ENCODE data around the gene ABCA7. TPM values are rescaled to one million over a fixed set of nuclear protein-coding genes. Genes with fewer than 3 reads are reported as not detected.

Gene ABCA7
- polyA plus RNA-seq, 1 donor from 2014 or later, result 51.8 TPM

DNA sequence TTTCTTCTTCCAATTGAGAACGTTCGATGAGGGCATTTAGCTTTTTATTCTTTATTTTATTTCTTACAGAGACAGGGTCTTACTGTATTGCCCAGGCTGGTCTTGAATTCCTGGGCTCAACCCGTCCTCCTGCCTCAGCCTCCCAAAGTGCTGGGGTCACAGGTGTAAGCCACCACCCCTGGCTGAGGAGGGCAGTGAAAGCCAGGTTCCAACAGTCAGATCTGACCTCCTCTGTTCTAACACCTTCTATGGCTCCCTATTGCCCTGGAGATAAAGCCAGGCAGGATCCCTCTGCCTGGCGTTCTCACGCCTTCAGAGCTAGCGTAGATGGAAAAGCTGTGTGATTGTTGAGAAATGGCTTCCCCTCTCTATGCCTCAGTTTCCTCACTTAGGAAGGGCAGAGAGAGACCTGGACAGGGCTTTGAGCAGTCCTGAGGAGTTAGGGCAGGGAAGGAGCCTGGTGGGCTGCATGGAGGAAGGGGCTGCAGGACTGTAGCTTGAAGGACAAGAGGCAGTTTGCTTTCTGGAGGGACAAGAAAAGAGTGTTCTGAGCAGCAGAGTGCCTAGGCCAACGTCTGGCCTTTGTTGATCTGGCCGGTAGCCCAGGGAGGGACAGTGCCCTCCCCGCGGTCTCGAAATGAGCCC, 32.6 kb downstream of the ABCA7 start:
- Histone ChIP-seq H2AFZ (ENCODE audit: low read depth, low read length) (no peak overlapping the region), H3K4me3 (ENCODE audit: low read length) (no peak overlapping the region), H3K9ac (ENCODE audit: low read length) (no peak overlapping the region), H3K79me2 (replicated peaks; ENCODE audit: insufficient read depth, low read length) (no peaks in the 10 kb centered on the region), H3K4me2 (ENCODE audit: low read length) (no peak overlapping the region), H3K9me3 (ENCODE audit: low read length) (no peaks in the 10 kb centered on the region), H3K27ac (ENCODE audit: low read length) (no peak overlapping the region), H3K36me3 (ENCODE audit: insufficient read depth, low read length) (no peaks in the 10 kb centered on the region), H3K27me3 (ENCODE audit: insufficient read depth, low read depth, low read length) (peaks cover 41% of the 10 kb centered on the region), H3F3A (ENCODE audit: insufficient read depth, low read length, poor library complexity, severe bottlenecking) (no peaks in the 10 kb centered on the region), H3K9me2 (ENCODE audit: insufficient read depth, low read length) (no peaks in the 10 kb centered on the region), H4K20me1 (ENCODE audit: insufficient read depth) (no peaks in the 10 kb centered on the region)
- TF ChIP-seq TAF1 (IDR thresholded peaks at IDR 0.05; ENCODE audit: low read depth) (no peak), RAD21 (conservative IDR thresholded peaks at IDR 0.05) (no peak), EP300 (conservative IDR thresholded peaks at IDR 0.05; ENCODE audit: poor library complexity, severe bottlenecking) (no peak), POLR2AphosphoS5 (IDR thresholded peaks at IDR 0.05) (no peak), EZH2 (IDR thresholded peaks at IDR 0.05; ENCODE audit: borderline replicate concordance, insufficient read depth, low read length, poor library complexity, severe bottlenecking) (no peak), MXI1 (conservative IDR thresholded peaks at IDR 0.05; ENCODE audit: poor library complexity, severe bottlenecking) (no peak), CTCF (IDR thresholded peaks at IDR 0.05; ENCODE audit: poor library complexity, severe bottlenecking) (no peak), REST (IDR thresholded peaks at IDR 0.05; ENCODE audit: borderline replicate concordance) (no peak), SMC3 (conservative IDR thresholded peaks at IDR 0.05; ENCODE audit: poor library complexity) (no peak)

DNA sequence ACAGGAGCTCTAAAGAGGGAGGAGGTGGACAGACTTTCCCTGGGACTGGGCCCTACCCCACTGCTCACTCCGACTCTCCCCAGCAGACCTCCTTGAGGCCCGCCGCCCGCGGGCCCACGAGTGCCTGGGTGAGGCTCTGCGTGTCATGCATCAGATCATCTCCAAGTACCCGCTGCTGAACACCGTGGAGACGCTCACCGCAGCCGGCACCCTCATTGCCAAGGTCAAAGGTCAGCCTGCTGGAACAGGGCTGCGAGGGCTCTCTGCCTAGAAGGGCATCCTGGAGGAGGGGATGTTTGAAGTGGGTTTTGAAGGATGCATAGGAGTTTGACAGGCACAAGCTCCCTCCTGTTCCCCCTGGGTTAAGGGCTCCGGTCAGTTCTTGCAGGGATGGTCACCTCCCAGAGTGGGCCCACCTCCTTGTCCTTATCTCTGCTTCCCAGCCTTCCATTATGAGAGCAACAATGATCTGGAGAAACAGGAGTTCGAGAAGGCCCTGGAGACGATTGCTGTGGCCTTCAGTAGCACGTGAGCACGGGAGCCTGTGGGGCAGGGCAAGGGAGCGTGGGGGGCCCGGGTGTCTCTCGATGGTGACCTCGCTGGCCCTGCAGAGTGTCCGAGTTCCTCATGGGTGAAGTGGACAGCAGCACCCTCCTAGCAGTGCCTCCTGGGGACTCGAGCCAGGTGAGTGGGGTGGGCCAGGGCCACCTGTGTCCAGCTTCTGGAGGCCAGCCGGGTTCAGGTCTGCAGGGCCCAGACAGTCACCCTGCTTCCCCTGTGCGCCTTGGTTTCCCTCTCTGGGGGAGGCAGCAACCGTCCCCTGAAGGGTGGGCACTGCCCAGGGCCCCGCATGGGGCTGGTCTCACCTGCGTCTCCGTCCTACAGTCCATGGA, 33.4 kb downstream of the ABCA7 start:
- no peaks in the 10 kb centered on the region for H4K20me1 ChIP-seq (ENCODE audit: insufficient read depth)
- TF ChIP-seq EP300 (conservative IDR thresholded peaks at IDR 0.05; ENCODE audit: poor library complexity, severe bottlenecking) (no peak), MXI1 (conservative IDR thresholded peaks at IDR 0.05; ENCODE audit: poor library complexity, severe bottlenecking) (no peak)
- no peak overlapping the region for H3K4me2 ChIP-seq (ENCODE audit: low read length)
- H3K4me3 ChIP-seq (ENCODE audit: low read length), result no peak overlapping the region
- H3K9me2 ChIP-seq (ENCODE audit: insufficient read depth, low read length), result no peaks in the 10 kb centered on the region
- no peaks in the 10 kb centered on the region for H3K36me3 ChIP-seq (ENCODE audit: insufficient read depth, low read length)
- peaks cover 38% of the 10 kb centered on the region for H3K27me3 ChIP-seq (ENCODE audit: insufficient read depth, low read depth, low read length)
- H3K79me2 ChIP-seq (replicated peaks; ENCODE audit: insufficient read depth, low read length), result no peaks in the 10 kb centered on the region
- H3K9me3 ChIP-seq (ENCODE audit: low read length), result no peaks in the 10 kb centered on the region
- H2AFZ ChIP-seq (ENCODE audit: low read depth, low read length), result no peak overlapping the region
- no peak overlapping the region for H3K27ac ChIP-seq (ENCODE audit: low read length)
- H3F3A ChIP-seq (ENCODE audit: insufficient read depth, low read length, poor library complexity, severe bottlenecking), result no peaks in the 10 kb centered on the region
- no peak overlapping the region for H3K9ac ChIP-seq (ENCODE audit: low read length)
